Activated naive CD8-positive, alpha-beta T cell treated with anti-CD3 and anti-CD28 coated beads for 36 hours (primary cell): ENCODE data around the gene KIAA0930. TPM values are rescaled to one million over a fixed set of nuclear protein-coding genes. Genes with fewer than 3 reads are reported as not detected.

ENCODE experiments used
- DNase-seq: peaks from one replicate; pipeline ENCODE4 v3.0.0; 2021
- H3K27ac Mint-ChIP-seq: one replicate; pipeline ENCODE4 v1.8.0; 2022; ENCODE audit warnings: mild to moderate bottlenecking, moderate library complexity, mixed read lengths
- H3K27me3 Mint-ChIP-seq: one replicate; pipeline ENCODE4 v1.8.0; 2022; ENCODE audit warnings: mild to moderate bottlenecking, mixed read lengths
- H3K36me3 Mint-ChIP-seq: one replicate; pipeline ENCODE4 v1.8.0; 2021; ENCODE audit warnings: mild to moderate bottlenecking, mixed read lengths
- H3K4me1 Mint-ChIP-seq: one replicate; pipeline ENCODE4 v1.8.0; 2021; ENCODE audit warnings: mixed read lengths
- H3K4me3 Mint-ChIP-seq: one replicate; pipeline ENCODE4 v1.8.0; 2022; ENCODE audit warnings: mild to moderate bottlenecking, moderate library complexity, mixed read lengths
- H3K9me3 Mint-ChIP-seq: one replicate; pipeline ENCODE4 v1.8.0; 2022; ENCODE audit warnings: mixed read lengths
- total RNA-seq, 2 experiments: library from RNA; stranded (reverse); gene quantifications; one replicate each; pipeline ENCODE4 v1.2.3, GENCODE V29; 2021

KIAA0930 gene
- total RNA-seq, 2 experiments from 2014 or later = 28.0 to 28.6 TPM

- no peaks in the 10 kb centered on the region for H3K9me3 Mint-ChIP-seq
- peaks cover 6% of the 10 kb centered on the region for H3K36me3 Mint-ChIP-seq
- no peak overlapping the region for H3K27ac Mint-ChIP-seq
- H3K4me3 Mint-ChIP-seq = no peak overlapping the region
- no peaks in the 10 kb centered on the region for H3K27me3 Mint-ChIP-seq
- no peaks in the 10 kb centered on the region for H3K4me1 Mint-ChIP-seq
- no peak for DNase-seq
Measured at GRCh38 chr22:45207533-45207932, 33.2 kb downstream of the KIAA0930 start.

GRCh38 chr22:45206233-45206632, 34.5 kb downstream of the KIAA0930 start:
- H3K9me3 Mint-ChIP-seq = no peaks in the 10 kb centered on the region
- H3K27me3 Mint-ChIP-seq = no peaks in the 10 kb centered on the region
- H3K27ac Mint-ChIP-seq = no peak overlapping the region
- H3K36me3 Mint-ChIP-seq = peaks cover 6% of the 10 kb centered on the region
- H3K4me1 Mint-ChIP-seq = no peaks in the 10 kb centered on the region
- no peak overlapping the region for H3K4me3 Mint-ChIP-seq
- DNase-seq = no peak

- Mint-ChIP-seq H3K27ac (no peak overlapping the region), H3K4me1 (no peaks in the 10 kb centered on the region), H3K36me3 (peaks cover 6% of the 10 kb centered on the region), H3K9me3 (no peaks in the 10 kb centered on the region), H3K4me3 (no peak overlapping the region), H3K27me3 (no peaks in the 10 kb centered on the region)
- no peak for DNase-seq
Measured at GRCh38 chr22:45205276-45205925, 35.3 kb downstream of the KIAA0930 start.

GRCh38 chr22:45204819-45205218, 35.9 kb downstream of the KIAA0930 start:
- Mint-ChIP-seq H3K36me3 (peaks cover 5% of the 10 kb centered on the region), H3K4me1 (no peaks in the 10 kb centered on the region), H3K27ac (no peak overlapping the region), H3K9me3 (no peaks in the 10 kb centered on the region), H3K4me3 (no peak overlapping the region), H3K27me3 (no peaks in the 10 kb centered on the region)
- DNase-seq = no peak

- H3K27me3 Mint-ChIP-seq = no peaks in the 10 kb centered on the region
Measured at GRCh38 chr22:45204241-45204640, 36.5 kb downstream of the KIAA0930 start.

GRCh38 chr22:45203150-45203951, 37.3 kb downstream of the KIAA0930 start:
- H3K27ac Mint-ChIP-seq = no peak overlapping the region
- H3K4me1 Mint-ChIP-seq = no peaks in the 10 kb centered on the region

More at GRCh38 chr22:45204241-45204640, 36.5 kb downstream of the KIAA0930 start:
- Mint-ChIP-seq H3K4me1 (no peaks in the 10 kb centered on the region), H3K27ac (no peak overlapping the region), H3K9me3 (no peaks in the 10 kb centered on the region), H3K36me3 (peaks cover 4% of the 10 kb centered on the region), H3K4me3 (no peak overlapping the region)
- no peak for DNase-seq

GRCh38 chr22:45202333-45203149, 38.2 kb downstream of the KIAA0930 start:
- H3K36me3 Mint-ChIP-seq = peaks cover 4% of the 10 kb centered on the region
- no peak for DNase-seq
- H3K4me3 Mint-ChIP-seq = no peak overlapping the region
- no peak overlapping the region for H3K27ac Mint-ChIP-seq
- no peaks in the 10 kb centered on the region for H3K9me3 Mint-ChIP-seq
- no peaks in the 10 kb centered on the region for H3K27me3 Mint-ChIP-seq
- H3K4me1 Mint-ChIP-seq = no peaks in the 10 kb centered on the region

More at GRCh38 chr22:45203150-45203951, 37.3 kb downstream of the KIAA0930 start:
- no peaks in the 10 kb centered on the region for H3K27me3 Mint-ChIP-seq
- H3K36me3 Mint-ChIP-seq = peaks cover 4% of the 10 kb centered on the region
- no peak overlapping the region for H3K4me3 Mint-ChIP-seq
- no peaks in the 10 kb centered on the region for H3K9me3 Mint-ChIP-seq
- no peak for DNase-seq

GRCh38 chr22:45201678-45202332, 38.9 kb downstream of the KIAA0930 start:
- Mint-ChIP-seq H3K9me3 (no peaks in the 10 kb centered on the region), H3K27me3 (no peaks in the 10 kb centered on the region)

GRCh38 chr22:45200860-45201511, 39.7 kb downstream of the KIAA0930 start:
- peaks cover 4% of the 10 kb centered on the region for H3K36me3 Mint-ChIP-seq
- no peak overlapping the region for H3K4me3 Mint-ChIP-seq
- no peak overlapping the region for H3K27ac Mint-ChIP-seq
- no peak for DNase-seq
- no peaks in the 10 kb centered on the region for H3K4me1 Mint-ChIP-seq
- H3K27me3 Mint-ChIP-seq = no peaks in the 10 kb centered on the region
- H3K9me3 Mint-ChIP-seq = no peaks in the 10 kb centered on the region

More at GRCh38 chr22:45201678-45202332, 38.9 kb downstream of the KIAA0930 start:
- Mint-ChIP-seq H3K4me1 (no peaks in the 10 kb centered on the region), H3K27ac (no peak overlapping the region), H3K36me3 (peaks cover 4% of the 10 kb centered on the region), H3K4me3 (no peak overlapping the region)
- DNase-seq = no peak

GRCh38 chr22:45200230-45200629, 40.5 kb downstream of the KIAA0930 start:
- H3K9me3 Mint-ChIP-seq = no peaks in the 10 kb centered on the region
- no peak overlapping the region for H3K27ac Mint-ChIP-seq
- H3K4me3 Mint-ChIP-seq = no peak overlapping the region
- H3K36me3 Mint-ChIP-seq = peaks cover 4% of the 10 kb centered on the region
- no peaks in the 10 kb centered on the region for H3K27me3 Mint-ChIP-seq
- H3K4me1 Mint-ChIP-seq = no peaks in the 10 kb centered on the region
- no peak for DNase-seq

GRCh38 chr22:45199723-45200122, 41.0 kb downstream of the KIAA0930 start:
- Mint-ChIP-seq H3K4me1 (no peaks in the 10 kb centered on the region), H3K27ac (no peak overlapping the region), H3K36me3 (peaks cover 4% of the 10 kb centered on the region), H3K27me3 (no peaks in the 10 kb centered on the region), H3K4me3 (no peak overlapping the region), H3K9me3 (no peaks in the 10 kb centered on the region)
- DNase-seq = no peak

- no peak overlapping the region for H3K27ac Mint-ChIP-seq
- no peak for DNase-seq
- H3K4me1 Mint-ChIP-seq = no peaks in the 10 kb centered on the region
- no peak overlapping the region for H3K4me3 Mint-ChIP-seq
- H3K27me3 Mint-ChIP-seq = no peaks in the 10 kb centered on the region
- H3K9me3 Mint-ChIP-seq = no peaks in the 10 kb centered on the region
- peaks cover 4% of the 10 kb centered on the region for H3K36me3 Mint-ChIP-seq
Measured at GRCh38 chr22:45198463-45198795, 42.3 kb downstream of the KIAA0930 start.

GRCh38 chr22:45197606-45198462, 42.9 kb downstream of the KIAA0930 start:
- Mint-ChIP-seq H3K27me3 (no peaks in the 10 kb centered on the region), H3K27ac (no peak overlapping the region)
- DNase-seq = no peak

More at GRCh38 chr22:45197606-45198462, 42.9 kb downstream of the KIAA0930 start:
- Mint-ChIP-seq H3K4me3 (no peak overlapping the region), H3K4me1 (no peaks in the 10 kb centered on the region), H3K36me3 (peaks cover 4% of the 10 kb centered on the region), H3K9me3 (no peaks in the 10 kb centered on the region)
